SIG-M5 (cell line): Measurements from ENCODE around the gene CFAP58.
A peak's percentile ranks its signal among the peaks of the same experiment; 100 is the strongest.

ENCODE experiments used
- DNase-seq: peaks from one replicate; lab custom pipeline; 2025; lab: John Stamatoyannopoulos, UW

CFAP58 gene

GRCh38 chr10:104336821-104337467, 16.7 kb upstream of the CFAP58 start:
- no peak for DNase-seq

GRCh38 chr10:104337521-104337984, 16.1 kb upstream of the CFAP58 start:
- DNase-seq = no peak

GRCh38 chr10:104337985-104338735, 15.5 kb upstream of the CFAP58 start, which contains the start of gene ITPRIP:
Gene ITPRIP (minus strand): TSS chr10:104338465. CDS start chr10:104316051, 22,414 bp downstream.
- peak; percentile 55 for DNase-seq

- no peak for DNase-seq
Measured at GRCh38 chr10:104339469-104340110, 14.0 kb upstream of the CFAP58 start.

- no peak for DNase-seq
Measured at GRCh38 chr10:104340111-104340526, 13.5 kb upstream of the CFAP58 start.

GRCh38 chr10:104340641-104341040, 13.0 kb upstream of the CFAP58 start:
- DNase-seq = no peak

GRCh38 chr10:104342941-104343411, 10.7 kb upstream of the CFAP58 start:
- no peak for DNase-seq

GRCh38 chr10:104344219-104344618, 9.4 kb upstream of the CFAP58 start:
- no peak for DNase-seq

GRCh38 chr10:104345515-104345914, 8.1 kb upstream of the CFAP58 start:
- DNase-seq = no peak

- DNase-seq = no peak
Measured at GRCh38 chr10:104345941-104346340, 7.7 kb upstream of the CFAP58 start.

GRCh38 chr10:104347295-104348045, 6.2 kb upstream of the CFAP58 start:
- DNase-seq = no peak

GRCh38 chr10:104348601-104349000, 5.0 kb upstream of the CFAP58 start:
- DNase-seq = no peak

- DNase-seq = peak; percentile 65
Measured at GRCh38 chr10:104349623-104350126, 4.0 kb upstream of the CFAP58 start.

- no peak for DNase-seq
Measured at GRCh38 chr10:104350127-104350635, 3.5 kb upstream of the CFAP58 start.

- DNase-seq = peak; percentile 53
Measured at GRCh38 chr10:104351061-104351702, 2.5 kb upstream of the CFAP58 start.

GRCh38 chr10:104351919-104352318, 1.7 kb upstream of the CFAP58 start:
- DNase-seq = no peak

- no peak for DNase-seq
Measured at GRCh38 chr10:104359811-104360210, 6.2 kb downstream of the CFAP58 start.

GRCh38 chr10:104367904-104368303, 14.3 kb downstream of the CFAP58 start:
- DNase-seq = no peak

GRCh38 chr10:104368381-104368780, 14.7 kb downstream of the CFAP58 start:
- DNase-seq = no peak

- DNase-seq = no peak
Measured at GRCh38 chr10:104371753-104372152, 18.1 kb downstream of the CFAP58 start.

GRCh38 chr10:104374591-104374990, 21.0 kb downstream of the CFAP58 start:
- DNase-seq = no peak
